DLD1 (cell line): Measurements from ENCODE around the gene HBG2.
"Not testable (repeated sequence)": the region's sequence is repeated elsewhere in the genome, so short reads cannot be mapped to it uniquely, and the experiment has no call there.

Experiments
- in situ Hi-C: cut with HindIII; loops from 2 replicates; pipeline ENCODE4 v1.10.0; 2017; ENCODE audit warnings: low sequenced_read_pairs

Gene HBG2

GRCh38 chr11:5250543-5251204, 3.9 kb downstream of the HBG2 start:
- in situ Hi-C loops, result no loop called here

GRCh38 chr11:5249807-5250396, 4.7 kb downstream of the HBG2 start, which contains the start of gene HBG1:
Gene HBG1, minus strand, starts transcription at chr11:5249857. Its CDS starts 53 bp downstream, at chr11:5249804.
- in situ Hi-C loops, result not testable (repeated sequence)

- in situ Hi-C loops, result not testable (repeated sequence)
Measured at GRCh38 chr11:5248498-5248897, 6.1 kb downstream of the HBG2 start.

- in situ Hi-C loops, result no loop called here
Measured at GRCh38 chr11:5247472-5248192, 6.9 kb downstream of the HBG2 start.

- in situ Hi-C loops, result no loop called here
Measured at GRCh38 chr11:5246772-5247471, 7.7 kb downstream of the HBG2 start.

- in situ Hi-C loops, result no loop called here
Measured at GRCh38 chr11:5245155-5245554, 9.4 kb downstream of the HBG2 start.

- in situ Hi-C loops, result no loop called here
Measured at GRCh38 chr11:5243816-5244180, 10.8 kb downstream of the HBG2 start.

- in situ Hi-C loops, result no loop called here
Measured at GRCh38 chr11:5242933-5243815, 11.4 kb downstream of the HBG2 start.

- in situ Hi-C loops, result no loop called here
Measured at GRCh38 chr11:5242208-5242607, 12.4 kb downstream of the HBG2 start.

GRCh38 chr11:5241458-5241857, 13.1 kb downstream of the HBG2 start:
- in situ Hi-C loops, result no loop called here

- in situ Hi-C loops, result no loop called here
Measured at GRCh38 chr11:5240458-5240857, 14.1 kb downstream of the HBG2 start.

GRCh38 chr11:5240056-5240455, 14.5 kb downstream of the HBG2 start:
- in situ Hi-C loops, result no loop called here

- in situ Hi-C loops, result no loop called here
Measured at GRCh38 chr11:5239046-5239445, 15.5 kb downstream of the HBG2 start.

- in situ Hi-C loops, result no loop called here
Measured at GRCh38 chr11:5238486-5238885, 16.1 kb downstream of the HBG2 start.

- in situ Hi-C loops, result no loop called here
Measured at GRCh38 chr11:5237420-5237819, 17.2 kb downstream of the HBG2 start.

GRCh38 chr11:5235364-5236095, 19.1 kb downstream of the HBG2 start:
- in situ Hi-C loops, result no loop called here

GRCh38 chr11:5234381-5234834, 20.2 kb downstream of the HBG2 start, which contains the start of gene HBD:
Gene HBD, minus strand, starts transcription at chr11:5234483. Its CDS starts 50 bp downstream, at chr11:5234433.
- in situ Hi-C loops, result no loop called here

- in situ Hi-C loops, result no loop called here
Measured at GRCh38 chr11:5233307-5233706, 21.3 kb downstream of the HBG2 start.

GRCh38 chr11:5232821-5233220, 21.8 kb downstream of the HBG2 start:
- in situ Hi-C loops, result no loop called here

- in situ Hi-C loops, result no loop called here
Measured at GRCh38 chr11:5232176-5232575, 22.4 kb downstream of the HBG2 start.
